Endothelial cell of umbilical vein (primary cell): ENCODE data around the gene TOX2. TPM values are rescaled to one million over a fixed set of nuclear protein-coding genes. Genes with fewer than 3 reads are reported as not detected.

Experiments used
- BruUV-seq: library from RNA; stranded (reverse); fragments of 400-500 nt; replicated peaks from 2 replicates; lab custom pipeline; 2021; lab: Mats Ljungman, UMichigan
- CTCF ChIA-PET: fragments of 300-600, 350-600 bp; sonication (Branson Sonifier 250); formaldehyde crosslinking; loops from one replicate; lab custom pipeline; 2021; ENCODE audit warnings: antibody characterized with exemption, inconsistent platforms; lab: Charles Lee
- POLR2A ChIA-PET: fragments of 300-600, 350-600 bp; sonication (Branson Sonifier 250); formaldehyde crosslinking; loops from one replicate; lab custom pipeline; 2021; ENCODE audit warnings: antibody characterized with exemption, inconsistent platforms; lab: Charles Lee
- DNase-seq: peaks from one replicate; pipeline ENCODE4 v3.0.0-alpha.2; 2011; ENCODE audit warnings: low read depth, low spot score
- FAIRE-seq: peaks from 2 replicates; lab custom pipeline; 2011; peaks lifted over from hg19 to GRCh38; lab: Jason Lieb, UNC
- H2AFZ ChIP-seq: 2 replicates; pipeline ENCODE4 v1.6.0; 2012; ENCODE audit warnings: low read depth, low read length, control low read depth, inconsistent platforms
- H3K27ac ChIP-seq: 2 replicates; pipeline ENCODE4 v1.5.1; 2011; ENCODE audit warnings: low read depth, mild to moderate bottlenecking, control low read depth, low read length, moderate library complexity; ENCODE audit not compliant: insufficient read depth
- H3K27me3 ChIP-seq, 2 experiments: 2 replicates each; pipeline versions ENCODE4 v1.6.0 to v1.6.1; 2011; ENCODE audit warnings: low read length in 2 of 2, mixed read lengths in 1 of 2; ENCODE audit not compliant: control insufficient read depth in 2 of 2, insufficient read depth in 2 of 2
- H3K36me3 ChIP-seq, 2 experiments: 2 replicates in 1 of 2; 3 replicates in 1 of 2; pipeline ENCODE4 v1.5.1; 2011; ENCODE audit warnings: low read length in 2 of 2, mild to moderate bottlenecking in 1 of 2, moderate library complexity in 1 of 2; ENCODE audit not compliant: control insufficient read depth in 2 of 2, insufficient read depth in 2 of 2; ENCODE audit errors: extremely low read depth in 1 of 2
- H3K4me1 ChIP-seq: 3 replicates; pipeline ENCODE4 v1.5.1; 2011; ENCODE audit warnings: mild to moderate bottlenecking, low read length; ENCODE audit not compliant: control insufficient read depth, insufficient read depth; ENCODE audit errors: extremely low read depth
- H3K4me2 ChIP-seq: 2 replicates; pipeline ENCODE4 v1.6.1; 2011; ENCODE audit warnings: low read length, control low read depth, mixed read lengths; ENCODE audit not compliant: insufficient read depth
- H3K4me3 ChIP-seq, 3 experiments: fragments of 200-600 bp in 1 of 3; sonication (generic), shearing (Covaris generic) in 1 of 3; replicated peaks in 1 of 3; 2 replicates each; pipeline ENCODE4 v1.5.1; 2011 to 2016; ENCODE audit warnings: control low read depth in 3 of 3, low read length in 3 of 3, mild to moderate bottlenecking in 2 of 3, inconsistent platforms in 1 of 3, low read depth in 1 of 3, moderate library complexity in 1 of 3; ENCODE audit not compliant: insufficient read depth in 1 of 3
- H3K79me2 ChIP-seq: 2 replicates; pipeline ENCODE4 v1.6.0; 2012; ENCODE audit warnings: low read length, inconsistent platforms; ENCODE audit not compliant: control insufficient read depth, insufficient read depth
- H3K9ac ChIP-seq: replicated peaks from 2 replicates; pipeline ENCODE3; 2011; ENCODE audit warnings: low read length, control low read depth; ENCODE audit not compliant: insufficient read depth; ENCODE audit errors: extremely low read depth
- H3K9me1 ChIP-seq: replicated peaks from 3 replicates; pipeline ENCODE4 v1.6.0; 2011; ENCODE audit warnings: mild to moderate bottlenecking, low read length; ENCODE audit not compliant: control insufficient read depth, insufficient read depth; ENCODE audit errors: extremely low read depth
- H3K9me3 ChIP-seq: replicated peaks from 2 replicates; pipeline ENCODE4 v1.5.1; 2012; ENCODE audit warnings: low read length, inconsistent platforms; ENCODE audit not compliant: control insufficient read depth, insufficient read depth
- H4K20me1 ChIP-seq: replicated peaks from 2 replicates; pipeline ENCODE3; 2011; ENCODE audit warnings: mild to moderate bottlenecking, low read length; ENCODE audit not compliant: control insufficient read depth, insufficient read depth; ENCODE audit errors: extremely low read depth
- CTCF ChIP-seq, 2 donors: IDR thresholded peaks; 1 replicate in 1 of 2; 2 replicates in 1 of 2; pipeline ENCODE4 v1.5.1; 2011; ENCODE audit warnings: low read length in 2 of 2, mild to moderate bottlenecking in 2 of 2, moderate library complexity in 2 of 2, control low read depth in 1 of 2, inconsistent platforms in 1 of 2, low read depth in 1 of 2; ENCODE audit not compliant: insufficient read depth in 1 of 2; ENCODE audit errors: extremely low read depth in 1 of 2
- FOS ChIP-seq: IDR thresholded peaks from 2 replicates; pipeline ENCODE4 v1.6.1; 2011; ENCODE audit warnings: mild to moderate bottlenecking, low read length, moderate library complexity, borderline replicate concordance; ENCODE audit not compliant: insufficient read depth
- GATA2 ChIP-seq: IDR thresholded peaks from 2 replicates; pipeline ENCODE4 v1.7.0; 2011; ENCODE audit warnings: low read depth, mild to moderate bottlenecking, moderate library complexity, mixed read lengths, low read length; ENCODE audit not compliant: insufficient read length, insufficient read depth
- JUN ChIP-seq: IDR thresholded peaks from 2 replicates; pipeline ENCODE4 v1.6.1; 2011; ENCODE audit warnings: borderline replicate concordance, low read depth; ENCODE audit not compliant: insufficient read length, insufficient read depth
- MAX ChIP-seq: IDR thresholded peaks from 2 replicates; pipeline ENCODE4 v1.6.1; 2011; ENCODE audit not compliant: insufficient read depth, insufficient read length
- MYC ChIP-seq: IDR thresholded peaks from one replicate; pipeline ENCODE4 v1.6.1; 2011; ENCODE audit warnings: mild to moderate bottlenecking, low read depth, low read length
- POLR2AphosphoS5 ChIP-seq: IDR thresholded peaks from 2 replicates; pipeline ENCODE4 v1.6.1; 2012; ENCODE audit warnings: low read depth, mild to moderate bottlenecking, control low read depth, low read length, moderate library complexity; ENCODE audit not compliant: insufficient read depth
- dilution Hi-C: fragments of 300-500 bp; cut with MboI; formaldehyde crosslinking; loops from one replicate; pipeline ENCODE4 v1.15.0; 2019; ENCODE audit warnings: low sequenced_read_pairs; ENCODE audit not compliant: extremely low pct_ligation_motif_present
- intact Hi-C: fragments of 100-400 bp; cut with micrococcal nuclease; formaldehyde crosslinking; loops from one replicate; pipeline ENCODE4 v1.10.0; 2022
- polyA plus RNA-seq, 4 experiments: library from polyadenylated mRNA; depleted of rRNA in 3 of 4; stranded (reverse) in 3 of 4; unstranded in 1 of 4; fragments of >200 nt; gene quantifications; 2 replicates each; pipeline versions ENCODE4 v1.2.1 to v1.2.3, GENCODE V29; 2011 to 2012; ENCODE audit warnings: missing spikeins in 1 of 4
- total RNA-seq: library from RNA; stranded (reverse); gene quantifications from 2 replicates; pipeline ENCODE4 v1.2.3, GENCODE V29; 2021

Gene TOX2
- total and polyA plus RNA-seq, 2 donors (not counting 3 experiments of a cell fraction or from before 2014, with no cell fraction given), result 7.0 to 18.6 TPM

- no peaks in the 10 kb centered on the region for H3K9me3 ChIP-seq
- ChIA-PET CTCF (interaction anchor here (1.4 to 2.0 kb wide), 3 partner anchors 16 to 122 kb away, joined by 3 to 4 read pairs (median 4); no protein-coding TSS in a partner anchor), POLR2A (no interaction called here)
- H3K9me1 ChIP-seq, result no peaks in the 10 kb centered on the region
- H3K4me2 ChIP-seq, result no peak overlapping the region
- H2AFZ ChIP-seq, result no peak overlapping the region
- no peak overlapping the region for H3K4me3 ChIP-seq
- dilution Hi-C loops (no loop called here), intact Hi-C loops (loop anchor here (10.0 kb wide), 1 partner anchor 256 kb away; the partner anchor contains the start of gene OSER1)
- H3K27ac ChIP-seq, result no peak overlapping the region
- no peaks in the 10 kb centered on the region for H4K20me1 ChIP-seq
- no peak overlapping the region for H3K9ac ChIP-seq
- TF ChIP-seq POLR2AphosphoS5, result no peak
- no peak for TF ChIP-seq GATA2
- no peak for TF ChIP-seq MAX
- no peak for TF ChIP-seq MYC
- TF ChIP-seq CTCF (IDR thresholded peaks at IDR 0.05; ENCODE audit: extremely low read depth in 1 of 2, insufficient read depth in 1 of 2, low read depth in 1 of 2, low read length in 2 of 2), result no peak
- no peak for TF ChIP-seq JUN
- TF ChIP-seq FOS, result no peak
- DNase-seq (no peak), FAIRE-seq (no peak)
- H3K4me1 ChIP-seq, result peaks cover 43% of the 10 kb centered on the region
- no peaks in the 10 kb centered on the region for H3K79me2 ChIP-seq
- no peaks in the 10 kb centered on the region for H3K27me3 ChIP-seq
- no TSS peak for BruUV-seq
- no peaks in the 10 kb centered on the region for H3K36me3 ChIP-seq
Observed at GRCh38 chr20:43958626-43959025, 44.0 kb downstream of the TOX2 start.
